Lower leg skin (tissue), 3 donors: ENCODE measurements around the gene NXPE4.

Source experiments
- CTCF ChIP-seq, 3 donors: fragments of 450-650 bp; IDR thresholded peaks; one replicate each; pipeline ENCODE4 v1.5.1; 2016; ENCODE audit warnings: antibody characterized with exemption in 3 of 3, mild to moderate bottlenecking in 3 of 3, moderate library complexity in 2 of 3
- POLR2A ChIP-seq, 2 donors: fragments of 450-650 bp; IDR thresholded peaks; one replicate each; pipeline ENCODE4 v1.6.1; 2016 to 2017; ENCODE audit warnings: antibody characterized with exemption in 2 of 2, mild to moderate bottlenecking in 1 of 2, moderate library complexity in 1 of 2

GRCh38 chr11:114594703-114595102, 883 bp downstream of the NXPE4 start:
- TF ChIP-seq CTCF (IDR thresholded peaks at IDR 0.05) (no peak), POLR2A (IDR thresholded peaks at IDR 0.05) (no peak)
